Smooth muscle cell of the coronary artery (primary cell): ENCODE results near the gene NAA30. TPM values are rescaled to one million over a fixed set of nuclear protein-coding genes. Genes with fewer than 3 reads are reported as not detected.

Source experiments
- total RNA-seq: library from RNA; depleted of rRNA; stranded (reverse); fragments of >200 nt; gene quantifications from 2 replicates; pipeline ENCODE4 v1.2.3, GENCODE V29; 2014; ENCODE audit warnings: low replicate concordance

NAA30 gene
- total RNA-seq, result 9.5 and 11.3 TPM in 2 replicates

DNA sequence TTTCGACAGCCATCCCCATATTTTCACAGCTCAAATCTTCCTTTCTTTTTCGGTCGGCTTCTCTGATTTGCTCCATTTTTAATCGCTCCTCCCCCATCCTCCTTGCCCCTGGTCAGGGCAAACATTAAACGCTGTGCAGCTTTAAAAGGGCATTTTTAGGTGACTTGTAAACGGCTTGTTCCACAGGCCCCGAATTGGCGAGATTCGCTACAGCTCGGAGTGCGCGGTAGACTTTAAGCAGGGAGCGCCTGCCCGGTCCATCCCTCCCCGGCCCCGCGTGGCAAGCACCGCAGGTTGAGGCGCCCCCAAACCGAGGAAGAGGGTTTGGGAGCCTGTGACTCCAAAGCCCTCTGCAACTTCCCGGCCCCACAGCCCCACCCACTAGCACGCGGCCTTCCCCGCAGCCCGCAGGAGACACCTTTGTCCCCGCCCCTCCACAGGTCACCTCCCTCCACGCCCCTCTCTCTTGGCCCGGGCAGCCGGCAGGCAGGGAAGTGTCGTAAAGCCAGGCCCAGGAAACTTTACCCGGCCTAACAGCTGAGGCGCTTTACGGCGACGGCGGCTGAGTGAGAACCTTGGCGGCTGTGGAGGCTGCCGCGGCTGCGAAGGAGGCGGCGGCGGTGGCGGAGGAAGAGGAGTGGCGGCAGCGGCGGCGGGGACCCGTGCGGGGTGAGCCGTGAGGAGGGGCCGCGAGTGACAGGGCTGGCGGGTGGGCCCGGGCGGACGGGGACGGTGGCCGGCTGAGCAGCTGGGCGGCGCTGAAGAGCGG, at the start of gene NAA30:
TSS of gene NAA30 (plus strand) at position 550 of the 769 bp plus-strand sequence. CDS start 372 bp downstream, outside the sequence.

Other genes starting within 250 kb of the NAA30 start
- gene EXOC5, start 121.7 kb upstream of the NAA30 start, total RNA-seq, result 16.6 and 42.4 TPM in 2 replicates
- 16.3 and 21.0 TPM in 2 replicates for gene AP5M1, start 121.6 kb upstream of the NAA30 start, total RNA-seq
- not detected in 2 replicates for gene CCDC198, start 103.3 kb downstream of the NAA30 start, total RNA-seq